GM19035 (cell line): ENCODE data around the gene CDK18.
"Not testable (repeated sequence)": the region's sequence is repeated elsewhere in the genome, so short reads cannot be mapped to it uniquely, and the experiment has no call there.

ENCODE experiments used
- ATAC-seq: cut with Tn5 transposase; IDR thresholded peaks from one replicate; pipeline ENCODE4 v1.9.1; 2021; ENCODE audit not compliant: unreplicated experiment

Gene CDK18

DNA sequence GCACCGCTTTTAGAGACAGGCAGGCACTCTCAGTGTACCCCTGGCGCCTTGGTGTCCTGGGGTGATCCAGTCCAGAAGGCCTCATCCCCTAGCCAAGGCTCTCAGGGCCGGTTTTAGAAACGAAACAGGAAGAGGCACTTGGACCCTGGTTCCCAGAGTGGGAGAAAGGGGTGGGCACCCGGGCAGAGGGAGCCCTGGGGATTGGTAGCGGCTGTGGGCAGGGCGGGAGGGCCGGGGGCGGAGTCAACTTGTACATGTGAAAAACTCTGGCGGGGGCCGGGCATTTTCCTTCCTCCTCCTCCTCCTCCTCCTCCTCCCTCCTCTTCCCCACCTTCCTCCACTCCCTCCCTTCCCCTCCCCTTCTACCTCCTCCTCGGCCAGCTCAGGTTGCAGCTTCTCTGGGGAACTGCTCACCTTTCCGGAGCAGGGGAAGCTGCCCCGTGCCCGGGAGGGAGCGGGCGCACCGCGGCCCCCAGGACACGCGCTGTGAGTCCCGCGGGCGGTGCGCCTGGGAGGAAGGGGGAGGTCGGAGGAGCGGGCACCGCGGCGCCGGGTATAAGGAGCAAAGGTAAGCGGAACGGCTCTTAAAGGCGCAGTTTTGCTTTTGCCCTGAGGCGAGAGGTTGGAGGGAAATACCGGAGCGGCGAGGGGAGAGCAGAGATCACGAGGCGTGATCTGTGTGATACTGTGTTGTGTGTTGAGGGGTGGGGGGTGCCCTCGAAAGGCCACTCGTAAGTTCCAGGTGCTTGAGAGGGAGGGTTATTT, at the start of gene CDK18:
Gene CDK18, plus strand, starts transcription at position 359 of the 765 bp plus-strand sequence. CDS start 18,499 bp downstream, outside the sequence.
- no peak for ATAC-seq

DNA sequence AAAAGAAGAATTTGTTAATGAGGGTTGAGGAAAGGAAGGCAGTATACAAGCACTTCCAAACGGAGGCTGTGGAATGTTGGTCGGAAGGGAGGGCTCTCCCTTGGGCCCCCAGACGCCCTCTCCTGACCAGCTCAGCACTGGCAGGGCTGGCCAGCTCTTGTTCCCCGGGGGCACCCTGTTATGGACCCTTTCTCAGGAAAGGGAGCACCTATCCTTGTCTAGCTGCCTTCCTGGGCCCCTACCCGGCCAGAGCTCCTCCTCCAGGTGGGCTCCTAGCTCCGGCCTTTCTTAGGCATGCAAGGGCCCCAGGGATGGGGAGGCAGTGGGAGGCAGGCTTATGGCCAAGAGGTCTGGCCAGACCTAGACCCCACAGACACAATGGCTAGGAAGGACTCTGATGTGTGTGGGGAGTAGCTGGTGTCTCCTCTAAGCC, 49.5 kb upstream of the CDK18 start:
- no peak for ATAC-seq

- no peak for ATAC-seq
Measured at GRCh38 chr1:205455581-205456382, 48.7 kb upstream of the CDK18 start, which contains the start of gene BLACAT1. Gene BLACAT1 (minus strand): TSS chr1:205456045.

- no peak for ATAC-seq
Measured at GRCh38 chr1:205456383-205456867, 48.0 kb upstream of the CDK18 start.

- no peak for ATAC-seq
Measured at GRCh38 chr1:205456868-205457745, 47.4 kb upstream of the CDK18 start.

DNA sequence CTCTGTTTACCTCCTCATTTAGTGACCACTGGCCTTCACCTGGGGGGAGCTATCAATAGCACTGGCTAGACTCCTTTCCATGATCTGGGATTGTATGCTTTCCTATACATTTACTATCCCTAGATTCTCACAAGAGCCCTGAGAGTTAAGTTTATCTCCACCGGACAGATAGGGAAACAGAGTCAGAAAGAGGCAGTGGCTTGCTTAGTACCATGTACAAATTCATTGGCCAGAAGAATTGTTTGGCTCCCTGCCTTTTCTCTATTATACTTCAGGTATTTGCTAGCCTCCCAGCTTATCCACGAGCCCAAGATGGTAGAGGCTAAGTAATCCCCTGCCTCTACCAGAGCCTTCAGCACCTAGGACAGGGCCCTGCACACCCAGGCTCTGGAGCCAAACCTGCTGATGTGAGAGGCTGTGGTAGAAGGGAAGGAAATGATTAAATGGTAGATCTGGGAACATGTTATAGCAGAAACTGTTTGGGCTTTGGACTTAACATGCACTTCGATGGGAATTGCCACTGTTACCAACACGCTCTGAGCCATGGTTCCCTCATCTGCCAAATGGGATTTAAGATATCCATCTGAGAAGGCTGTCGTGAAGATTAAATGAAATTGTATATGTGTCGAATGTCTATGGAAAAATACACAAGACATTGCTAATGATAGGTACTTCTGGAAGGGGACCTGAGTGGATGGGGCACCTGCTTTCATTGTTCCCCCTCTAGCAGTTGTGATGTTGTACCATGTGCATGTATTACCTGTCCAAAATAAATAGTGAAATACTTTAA, 45.5 kb upstream of the CDK18 start:
- no peak for ATAC-seq

- ATAC-seq: no peak
Measured at GRCh38 chr1:205465392-205465791, 39.1 kb upstream of the CDK18 start.

DNA sequence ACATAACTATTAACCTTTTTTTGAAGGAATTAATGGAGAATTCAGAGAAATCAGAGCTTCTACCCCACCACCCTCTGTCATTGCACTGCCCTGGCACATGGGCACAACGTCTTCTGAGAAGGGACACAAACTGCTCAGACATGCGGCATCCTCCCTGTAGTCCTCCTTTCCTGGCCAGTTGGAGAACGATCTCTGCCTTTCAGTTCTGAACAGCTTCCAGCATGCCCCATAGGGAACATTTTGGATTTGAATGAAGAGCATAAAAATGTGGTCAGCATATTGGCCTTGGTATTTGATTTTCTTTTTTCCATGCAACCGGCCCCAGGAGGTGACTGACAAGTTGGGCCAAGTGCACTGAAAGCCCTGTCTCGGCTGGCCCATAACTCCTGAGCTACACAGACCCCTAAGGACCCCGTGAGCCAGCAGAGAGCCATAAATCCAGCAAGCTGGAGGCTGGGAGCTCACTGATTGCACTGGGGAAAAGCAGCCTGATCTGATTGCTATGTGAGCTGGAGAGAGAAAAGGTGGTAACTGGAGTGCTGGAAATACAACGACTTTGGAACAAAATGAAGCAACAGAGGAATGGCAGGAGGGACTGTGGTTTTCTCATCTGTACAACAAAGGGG, 37.8 kb upstream of the CDK18 start:
- ATAC-seq: no peak

DNA sequence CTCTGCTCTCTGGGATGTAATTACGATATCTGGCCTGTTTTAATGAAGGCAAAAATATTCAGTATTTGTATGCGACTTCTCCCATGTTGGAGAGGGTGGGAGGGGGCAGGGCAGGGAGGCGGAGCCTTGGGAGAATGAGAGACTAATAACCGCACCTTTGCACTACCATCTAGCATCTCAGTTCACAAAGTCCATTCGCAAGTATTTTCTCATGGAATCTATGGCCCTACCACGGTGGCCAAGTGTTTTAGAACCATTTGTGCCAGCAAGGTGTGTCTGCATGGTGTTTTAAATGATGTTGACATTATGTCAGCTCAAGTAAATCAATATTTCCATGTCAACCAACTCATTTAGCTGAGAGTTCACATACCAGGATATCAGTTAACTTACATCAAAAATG, 34.3 kb upstream of the CDK18 start:
- ATAC-seq: no peak

DNA sequence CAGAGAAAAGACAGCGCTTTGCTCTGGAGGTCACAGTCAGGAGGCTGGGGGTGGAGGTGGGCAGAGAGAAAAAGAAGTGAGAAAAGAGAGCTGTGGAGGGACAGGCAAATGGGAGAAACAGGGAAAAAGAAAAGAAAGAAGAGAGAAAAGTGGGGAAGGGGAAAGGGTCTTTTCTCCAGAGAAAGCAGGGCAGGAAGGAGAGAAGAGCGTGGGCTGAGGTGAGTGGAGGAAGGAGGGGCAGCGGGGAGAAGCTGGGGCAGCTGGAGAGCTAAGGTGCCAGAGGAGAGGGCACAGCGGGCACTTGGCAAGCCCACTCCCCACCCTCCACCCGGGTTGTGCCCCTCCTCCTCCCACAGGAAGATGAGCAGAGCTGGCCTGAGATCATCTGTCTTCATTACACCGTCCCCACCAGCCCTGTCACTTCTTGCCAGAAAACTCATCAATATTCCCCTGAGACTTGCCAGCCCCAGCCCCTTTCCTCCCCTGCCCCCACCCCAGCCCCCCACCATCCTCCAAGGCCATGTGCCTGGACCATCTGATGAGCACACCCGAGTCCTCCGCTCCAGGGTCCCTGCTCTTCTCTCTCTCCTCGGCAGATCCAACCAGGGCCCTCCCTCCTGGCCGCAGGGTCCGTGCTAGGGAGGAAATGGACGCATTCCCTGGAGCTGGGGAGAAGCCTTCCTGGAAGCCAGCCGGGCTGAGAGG, 31.6 kb upstream of the CDK18 start:
- ATAC-seq: no peak

GRCh38 chr1:205473475-205473874, 31.0 kb upstream of the CDK18 start:
- ATAC-seq: no peak

DNA sequence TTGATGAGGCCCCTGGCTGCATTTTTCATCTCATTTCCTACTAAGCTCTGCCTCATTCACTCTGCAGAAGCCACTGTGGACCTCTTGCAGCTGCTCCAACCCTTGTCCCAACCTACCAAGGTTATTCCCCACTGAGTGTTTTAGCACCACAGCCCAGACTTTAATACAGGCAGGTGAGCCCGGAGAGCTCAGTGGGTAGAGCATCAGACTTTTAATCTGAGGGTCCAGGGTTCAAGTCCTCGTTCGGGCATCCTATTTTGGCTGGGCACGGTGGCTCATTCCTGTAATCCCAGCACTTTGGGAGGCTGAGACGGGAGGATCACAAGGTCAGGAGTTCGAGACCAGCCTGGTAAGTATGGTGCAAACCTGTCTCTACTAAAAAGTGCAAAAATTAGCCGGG, 30.5 kb upstream of the CDK18 start:
- no peak for ATAC-seq

DNA sequence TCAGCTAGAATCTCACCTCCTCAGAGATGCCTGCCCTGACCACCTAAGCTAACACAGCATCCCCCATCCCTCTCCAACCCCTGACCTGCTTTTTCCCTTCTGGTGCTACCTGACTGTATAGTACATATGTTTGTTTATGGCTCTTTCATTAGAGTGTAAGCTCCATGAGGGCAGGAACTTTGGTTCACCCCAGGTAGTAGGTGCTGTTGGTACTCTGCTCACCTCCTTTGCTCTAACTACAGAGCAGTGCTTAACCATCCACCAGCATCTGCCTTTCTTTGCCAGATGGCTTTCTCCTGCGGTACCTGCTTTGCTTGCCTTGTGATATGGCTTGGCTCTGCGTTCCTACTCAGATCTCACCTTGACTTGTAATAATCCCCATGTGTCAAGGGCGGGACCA, 29.9 kb upstream of the CDK18 start:
- no peak for ATAC-seq

DNA sequence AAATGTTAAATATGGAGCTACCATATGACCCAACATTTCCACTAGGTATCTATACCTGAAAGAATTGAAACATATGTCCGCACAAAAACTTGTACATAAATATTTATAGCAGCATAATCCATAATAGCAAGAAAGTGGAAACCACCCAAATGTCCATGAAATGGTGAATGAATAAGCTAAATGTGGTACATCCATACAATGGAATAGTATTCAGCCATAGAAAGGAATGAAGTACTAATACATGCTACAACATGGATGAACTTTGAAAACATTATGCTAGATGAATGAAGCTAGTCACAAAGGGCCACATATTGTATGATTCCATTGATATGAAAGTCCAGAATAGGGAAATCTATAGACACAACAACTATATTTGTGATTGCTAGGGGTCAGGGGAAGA, 28.6 kb upstream of the CDK18 start:
- ATAC-seq: no peak

DNA sequence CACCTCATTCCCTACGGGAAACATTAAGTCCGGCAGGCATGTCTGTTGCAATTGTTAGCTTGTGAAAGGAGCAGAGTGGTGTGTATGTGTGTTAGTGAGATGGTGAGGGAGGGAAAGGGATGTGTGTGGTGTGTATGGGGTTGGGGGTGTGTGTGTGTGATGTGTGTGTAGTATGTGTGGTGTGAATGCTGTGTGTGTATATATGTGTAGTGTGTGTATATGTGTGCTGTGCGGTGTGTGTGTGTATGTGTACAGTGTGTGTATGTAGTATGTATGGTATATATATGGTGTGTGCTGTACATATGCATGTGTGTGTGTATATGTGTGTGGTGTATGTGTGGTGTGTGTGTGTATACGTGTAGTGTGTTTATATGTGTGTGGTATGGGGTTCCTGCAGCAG, 27.8 kb upstream of the CDK18 start:
- ATAC-seq: no peak

DNA sequence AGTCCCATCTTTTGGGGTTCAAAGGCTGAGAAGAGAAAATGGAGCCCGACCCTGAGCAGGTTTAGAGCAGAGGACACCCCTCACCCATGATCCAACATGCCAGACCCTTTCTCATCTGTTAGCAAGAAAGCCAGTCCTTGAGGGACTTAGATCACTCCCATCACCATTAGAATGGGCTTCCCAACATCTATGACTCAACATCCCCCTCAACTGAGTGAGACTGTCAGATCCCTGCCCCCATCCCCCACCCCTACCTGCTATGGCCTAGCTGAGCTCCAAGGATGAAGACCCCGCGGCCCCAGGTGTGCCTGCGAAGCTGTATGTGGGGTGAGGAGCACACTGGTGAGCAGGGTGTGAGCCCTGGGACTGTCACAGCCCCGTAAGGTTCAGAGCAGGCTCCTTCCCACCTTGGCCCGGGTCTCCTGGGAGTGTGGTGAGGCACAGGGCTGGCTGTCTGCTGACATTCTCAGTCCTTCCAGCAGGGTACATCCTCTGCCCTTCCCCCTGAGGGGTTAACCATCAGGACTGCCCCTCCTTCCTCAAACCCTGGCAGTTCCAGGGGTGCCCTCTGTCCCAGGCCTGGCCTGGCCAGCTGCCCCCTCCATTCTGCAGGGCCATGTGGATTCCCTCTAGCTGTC, 27.2 kb upstream of the CDK18 start:
- no peak for ATAC-seq

GRCh38 chr1:205477759-205478247, 26.7 kb upstream of the CDK18 start:
- ATAC-seq: no peak

DNA sequence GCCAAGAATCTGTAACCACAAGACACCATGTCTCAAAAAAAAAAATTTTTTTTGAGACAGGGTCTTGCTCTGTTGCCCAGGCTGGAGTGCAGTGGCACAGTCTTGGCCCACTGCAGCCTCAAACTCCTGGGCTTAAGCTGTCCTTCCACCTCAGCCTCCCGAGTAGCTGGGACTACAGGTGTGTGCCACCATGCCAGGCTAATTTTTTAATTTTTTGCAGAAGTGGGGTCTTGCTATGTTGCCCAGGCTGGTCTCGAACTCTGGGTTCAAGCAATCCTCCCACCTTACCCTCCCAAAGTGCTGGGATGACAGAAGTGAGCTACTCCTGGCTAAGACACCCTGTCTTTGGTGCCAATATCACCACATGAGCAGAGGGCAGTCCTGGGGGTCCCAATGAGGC, 25.5 kb upstream of the CDK18 start:
- not testable (repeated sequence) for ATAC-seq
